ENCODE measurements around the gene WDR73. TPM values are rescaled to one million over a fixed set of nuclear protein-coding genes. Genes with fewer than 3 reads are reported as not detected.

Gene WDR73
- total and polyA plus RNA-seq, 10 of the 15 experiments (the other 5 are each of a cell fraction or from before 2014, with no cell fraction given) = 4.4 to 25.6 (median 16.3) TPM

DNA sequence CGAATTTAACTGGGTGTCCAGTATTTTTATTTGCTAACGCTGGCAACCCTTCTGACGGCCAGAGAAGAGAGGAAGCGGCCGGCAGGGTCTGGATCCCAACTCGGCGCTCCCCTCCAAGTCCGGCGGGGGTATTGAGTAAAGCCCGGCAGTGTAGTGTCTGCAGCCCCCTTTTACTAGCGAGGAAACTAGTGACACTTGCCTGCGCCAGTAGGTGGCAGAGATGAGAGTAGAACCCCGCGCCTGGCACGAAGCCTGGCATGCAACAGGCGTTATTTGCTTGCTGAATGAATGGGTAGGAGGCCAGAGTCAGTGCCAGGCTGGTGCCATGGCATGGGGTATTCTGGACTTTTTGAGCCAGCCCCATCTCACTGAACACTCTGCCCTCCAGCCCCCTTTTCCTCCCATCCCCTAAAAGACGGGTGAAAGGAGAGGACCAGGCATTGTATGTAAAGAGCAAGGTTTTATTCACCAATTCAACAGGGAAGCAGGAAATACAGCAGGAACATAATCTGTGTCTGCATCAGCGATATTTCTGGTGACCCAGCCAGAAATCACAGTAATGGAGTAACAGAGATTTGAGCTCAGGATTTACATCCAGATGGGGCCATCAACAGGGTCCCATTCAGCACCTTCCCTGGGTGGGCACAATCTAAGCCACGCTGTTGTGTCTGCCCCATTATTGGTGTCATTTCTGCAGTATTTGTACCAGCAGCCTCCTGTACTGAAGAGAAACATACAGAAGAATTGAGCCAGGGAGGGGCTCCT lies 788 bp upstream of the WDR73 start:
- H2AFZ ChIP-seq (ENCODE audit: control insufficient read depth, low read depth, low read length) = peak overlapping the region; percentile 93
- H3K27ac ChIP-seq (ENCODE audit: control insufficient read depth, insufficient read depth) = 0 out of 2 replicates have a peak overlapping the region, but pooled peaks have one; percentile 32
- peaks cover 8% of the 10 kb centered on the region for H3K79me2 ChIP-seq (ENCODE audit: control insufficient read depth, insufficient read depth, low read length)
- in situ Hi-C loops (cut with MboI) (no loop called here), intact Hi-C loops (cut with micrococcal nuclease; ENCODE audit: unreplicated experiment) (loop anchor here (1.0 to 5.0 kb wide), 5 partner anchors 53 to 273 kb away; partner anchors contain the start of gene ZSCAN2)
- no peak for FAIRE-seq
- ChIA-PET SMC1A (ENCODE audit: uncharacterized antibody, unreplicated experiment) (interaction anchor here (0.8 to 2.1 kb wide), 16 partner anchors 14 to 391 kb away, joined by 3 to 8 read pairs (median 3); partner anchors contain the start of gene ZSCAN2), RAD21 (ENCODE audit: unreplicated experiment) (interaction anchor here (1.0 to 2.8 kb wide), 12 partner anchors 17 to 273 kb away, joined by 3 to 14 read pairs (median 3); no protein-coding TSS in a partner anchor), POLR2A (interaction anchor here (1.0 to 1.4 kb wide), 4 partner anchors 51 to 273 kb away, joined by 3 to 6 read pairs (median 4); partner anchors contain the start of gene SEC11A), CTCF (interaction anchor here (0.6 to 7.6 kb wide), 26 partner anchors 13 to 273 kb away, joined by 3 to 52 read pairs (median 4); partner anchors contain the start of gene ZSCAN2)
- no peaks in the 10 kb centered on the region for H3K9me3 ChIP-seq (replicated peaks; ENCODE audit: control insufficient read depth, insufficient read depth, low read length)
- H3K4me1 ChIP-seq (ENCODE audit: control insufficient read depth, insufficient read depth, low read length) = peaks cover 24% of the 10 kb centered on the region
- no peaks in the 10 kb centered on the region for H4K20me1 ChIP-seq (ENCODE audit: control insufficient read depth, insufficient read depth)
- peak; percentile 69 for ATAC-seq
- peaks cover 0 to 11% of the 10 kb centered on the region in 2 experiments; a peak in 2 of 4 replicates for H3K36me3 ChIP-seq (ENCODE audit: control insufficient read depth in 2 of 2, insufficient read depth in 2 of 2, low read length in 1 of 2)
- BruUV-seq (replicated peaks) = TSS peak; percentile 92
- peak overlapping the region; percentile 83 for H3K9ac ChIP-seq (ENCODE audit: control insufficient read depth, insufficient read depth, low read length)
- H3K4me3 ChIP-seq = peak overlapping the region; percentile 84
- no peaks in the 10 kb centered on the region for H3K27me3 ChIP-seq (replicated peaks in 1 of 2; ENCODE audit: control insufficient read depth in 2 of 2, insufficient read depth in 2 of 2, low read length in 1 of 2)
- peak overlapping the region; percentile 95 for H3K4me2 ChIP-seq (ENCODE audit: control insufficient read depth, insufficient read depth)
- 6% methylated on average over 19 of the region's 19 CpGs for WGBS (ENCODE audit: insufficient coverage, insufficient replicate concordance, low lambda C conversion rate, missing lambda C conversion rate)
- DNase-seq (ENCODE audit: low read depth, low spot score) = no peak
- peak; percentile 53 for TF ChIP-seq RAD21 (IDR thresholded peaks at IDR 0.05; ENCODE audit: insufficient read depth, low read depth, low read length)
- 0 out of 2 replicates have a peak, but pooled peaks have one; percentile 32 for TF ChIP-seq YY1 (IDR thresholded peaks at IDR 0.05; ENCODE audit: low read depth, low read length)
- no peak for TF ChIP-seq ETV6 (conservative IDR thresholded peaks at IDR 0.05 in 1 of 2, IDR thresholded peaks at IDR 0.05 in 1 of 2; ENCODE audit: borderline replicate concordance in 1 of 2, low read depth in 1 of 2)
- peak; percentile 20; the same call in 1 of the 2 replicates for TF ChIP-seq EED (IDR thresholded peaks at IDR 0.05; ENCODE audit: low read depth)
- TF ChIP-seq SP1 (IDR thresholded peaks at IDR 0.05; ENCODE audit: low read depth, low read length) = no peak
- peak; percentile 81; the same call in 1 of the 2 replicates for TF ChIP-seq SMARCA5 (IDR thresholded peaks at IDR 0.05)
- no peak for TF ChIP-seq ATF7 (IDR thresholded peaks at IDR 0.05; ENCODE audit: low read depth)
- no peak for TF ChIP-seq FOXM1 (IDR thresholded peaks at IDR 0.05; ENCODE audit: low read depth, low read length)
- TF ChIP-seq, protein P1, sequence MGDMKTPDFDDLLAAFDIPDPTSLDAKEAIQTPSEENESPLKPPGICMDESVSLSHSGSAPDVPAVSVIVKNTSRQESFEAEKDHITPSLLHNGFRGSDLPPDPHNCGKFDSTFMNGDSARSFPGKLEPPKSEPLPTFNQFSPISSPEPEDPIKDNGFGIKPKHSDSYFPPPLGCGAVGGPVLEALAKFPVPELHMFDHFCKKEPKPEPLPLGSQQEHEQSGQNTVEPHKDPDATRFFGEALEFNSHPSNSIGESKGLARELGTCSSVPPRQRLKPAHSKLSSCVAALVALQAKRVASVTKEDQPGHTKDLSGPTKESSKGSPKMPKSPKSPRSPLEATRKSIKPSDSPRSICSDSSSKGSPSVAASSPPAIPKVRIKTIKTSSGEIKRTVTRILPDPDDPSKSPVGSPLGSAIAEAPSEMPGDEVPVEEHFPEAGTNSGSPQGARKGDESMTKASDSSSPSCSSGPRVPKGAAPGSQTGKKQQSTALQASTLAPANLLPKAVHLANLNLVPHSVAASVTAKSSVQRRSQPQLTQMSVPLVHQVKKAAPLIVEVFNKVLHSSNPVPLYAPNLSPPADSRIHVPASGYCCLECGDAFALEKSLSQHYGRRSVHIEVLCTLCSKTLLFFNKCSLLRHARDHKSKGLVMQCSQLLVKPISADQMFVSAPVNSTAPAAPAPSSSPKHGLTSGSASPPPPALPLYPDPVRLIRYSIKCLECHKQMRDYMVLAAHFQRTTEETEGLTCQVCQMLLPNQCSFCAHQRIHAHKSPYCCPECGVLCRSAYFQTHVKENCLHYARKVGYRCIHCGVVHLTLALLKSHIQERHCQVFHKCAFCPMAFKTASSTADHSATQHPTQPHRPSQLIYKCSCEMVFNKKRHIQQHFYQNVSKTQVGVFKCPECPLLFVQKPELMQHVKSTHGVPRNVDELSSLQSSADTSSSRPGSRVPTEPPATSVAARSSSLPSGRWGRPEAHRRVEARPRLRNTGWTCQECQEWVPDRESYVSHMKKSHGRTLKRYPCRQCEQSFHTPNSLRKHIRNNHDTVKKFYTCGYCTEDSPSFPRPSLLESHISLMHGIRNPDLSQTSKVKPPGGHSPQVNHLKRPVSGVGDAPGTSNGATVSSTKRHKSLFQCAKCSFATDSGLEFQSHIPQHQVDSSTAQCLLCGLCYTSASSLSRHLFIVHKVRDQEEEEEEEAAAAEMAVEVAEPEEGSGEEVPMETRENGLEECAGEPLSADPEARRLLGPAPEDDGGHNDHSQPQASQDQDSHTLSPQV (IDR thresholded peaks at IDR 0.05) = no peak
- 0 out of 3 replicates have a peak, but pooled peaks have one; percentile 18 for TF ChIP-seq POU2F2 (IDR thresholded peaks at IDR 0.05; ENCODE audit: borderline replicate concordance, low read depth, low read length)
- no peak for TF ChIP-seq RELA (IDR thresholded peaks at IDR 0.05; ENCODE audit: borderline replicate concordance, partially characterized antibody)
- no peak for TF ChIP-seq CEBPB (IDR thresholded peaks at IDR 0.05; ENCODE audit: borderline replicate concordance in 1 of 2, low read depth in 2 of 2, low read length in 2 of 2)
- 0 out of 2 replicates have a peak, but pooled peaks have one; percentile 20 for TF ChIP-seq CREB1 (IDR thresholded peaks at IDR 0.05; ENCODE audit: low read depth)
- peak; percentile 57; the same call in 1 of the 2 replicates for TF ChIP-seq SMC3 (IDR thresholded peaks at IDR 0.05; ENCODE audit: borderline replicate concordance, low read length)
- no peak for TF ChIP-seq NR2C1 (IDR thresholded peaks at IDR 0.05)
- TF ChIP-seq, protein P2, sequence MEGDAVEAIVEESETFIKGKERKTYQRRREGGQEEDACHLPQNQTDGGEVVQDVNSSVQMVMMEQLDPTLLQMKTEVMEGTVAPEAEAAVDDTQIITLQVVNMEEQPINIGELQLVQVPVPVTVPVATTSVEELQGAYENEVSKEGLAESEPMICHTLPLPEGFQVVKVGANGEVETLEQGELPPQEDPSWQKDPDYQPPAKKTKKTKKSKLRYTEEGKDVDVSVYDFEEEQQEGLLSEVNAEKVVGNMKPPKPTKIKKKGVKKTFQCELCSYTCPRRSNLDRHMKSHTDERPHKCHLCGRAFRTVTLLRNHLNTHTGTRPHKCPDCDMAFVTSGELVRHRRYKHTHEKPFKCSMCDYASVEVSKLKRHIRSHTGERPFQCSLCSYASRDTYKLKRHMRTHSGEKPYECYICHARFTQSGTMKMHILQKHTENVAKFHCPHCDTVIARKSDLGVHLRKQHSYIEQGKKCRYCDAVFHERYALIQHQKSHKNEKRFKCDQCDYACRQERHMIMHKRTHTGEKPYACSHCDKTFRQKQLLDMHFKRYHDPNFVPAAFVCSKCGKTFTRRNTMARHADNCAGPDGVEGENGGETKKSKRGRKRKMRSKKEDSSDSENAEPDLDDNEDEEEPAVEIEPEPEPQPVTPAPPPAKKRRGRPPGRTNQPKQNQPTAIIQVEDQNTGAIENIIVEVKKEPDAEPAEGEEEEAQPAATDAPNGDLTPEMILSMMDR (IDR thresholded peaks at IDR 0.05 in 2 of 3, conservative IDR thresholded peaks at IDR 0.05 in 1 of 3; ENCODE audit: control insufficient read depth in 2 of 3, extremely low read depth in 1 of 3, insufficient read depth in 1 of 3, low read depth in 3 of 3, low read length in 3 of 3) = peak; percentile 69 to 78 (median 73)
